GM21825 (cell line): Measurements from ENCODE around the gene OXSM.

Source experiments
- ATAC-seq: cut with Tn5 transposase; IDR thresholded peaks from one replicate; pipeline ENCODE4 v1.9.1; 2021; ENCODE audit warnings: mild to moderate bottlenecking, moderate library complexity; ENCODE audit not compliant: unreplicated experiment

The OXSM gene

DNA sequence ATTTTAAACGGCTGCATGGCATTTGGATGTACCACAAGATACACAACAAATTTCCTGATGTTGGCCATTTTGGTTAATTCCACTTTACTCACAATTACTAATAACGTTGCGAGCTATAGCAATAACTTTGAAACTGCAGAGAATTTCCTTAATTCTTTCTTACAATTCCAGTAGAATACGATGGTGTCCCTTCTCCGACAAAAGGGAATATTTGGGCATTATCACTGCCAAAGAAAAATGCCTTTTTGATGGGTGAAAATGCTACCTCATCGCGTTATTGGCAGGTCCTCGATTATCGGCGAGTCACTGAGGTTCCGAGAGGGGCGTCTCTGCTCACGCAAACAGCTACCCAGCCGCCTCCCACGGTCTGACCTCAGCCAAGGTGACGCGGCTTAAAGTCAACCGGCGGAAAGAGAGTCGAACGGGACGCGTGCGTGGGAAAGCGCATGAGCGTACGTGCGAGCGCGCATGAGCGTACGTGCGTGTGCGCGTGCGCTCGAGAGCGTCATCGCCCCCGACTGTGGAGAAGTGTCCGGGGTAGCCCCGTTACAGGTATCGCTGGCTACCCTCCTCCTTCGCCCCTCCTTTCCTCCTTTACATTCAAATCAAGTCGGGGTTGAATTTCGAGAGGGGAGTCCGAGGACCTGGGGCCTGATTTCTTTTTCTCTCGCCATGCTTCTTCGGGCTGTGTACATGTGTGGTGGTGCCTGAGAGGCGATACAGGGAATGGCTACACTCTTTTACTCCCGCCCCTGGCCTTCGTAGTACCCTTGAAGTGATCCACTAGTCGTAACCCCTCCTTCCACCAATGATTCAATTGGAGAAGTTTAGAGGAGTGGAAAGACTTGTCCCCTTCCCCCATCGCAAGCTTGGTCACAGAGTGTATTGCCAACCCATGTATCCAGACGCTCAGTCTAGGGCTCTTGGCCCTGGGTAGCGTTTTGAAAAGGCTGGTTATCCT is at the start of gene OXSM:
TSS of gene OXSM (plus strand) at position 495 of the 961 bp plus-strand sequence. CDS start 931 bp downstream, outside the sequence.
- peak; percentile 94 for ATAC-seq

DNA sequence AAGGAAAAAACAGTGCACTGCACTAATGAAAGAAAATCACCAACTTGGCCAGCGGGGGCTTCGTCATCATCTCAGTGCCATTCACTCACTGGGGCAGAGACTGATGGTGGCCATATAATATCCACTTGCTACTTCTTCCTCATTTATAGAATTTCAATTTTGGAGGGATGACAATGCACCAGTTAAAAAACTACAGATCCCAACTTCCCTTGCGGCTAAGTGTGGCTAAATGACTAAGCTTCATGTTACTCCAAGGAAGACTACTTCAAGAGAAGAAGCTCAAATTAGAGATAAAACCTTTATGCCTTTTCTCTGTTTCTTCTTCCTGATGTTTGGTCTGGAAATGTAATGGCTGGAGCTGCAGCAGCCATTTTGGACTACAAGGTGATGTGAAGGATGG is 45.4 kb upstream of the OXSM start:
- no peak for ATAC-seq

- no peak for ATAC-seq
These were observed 42.9 kb upstream of the OXSM start for GRCh38 chr3:25747033-25747432.

GRCh38 chr3:25748189-25748588 is 41.7 kb upstream of the OXSM start:
- no peak for ATAC-seq

GRCh38 chr3:25749031-25749581 is 40.8 kb upstream of the OXSM start:
- ATAC-seq = no peak

DNA sequence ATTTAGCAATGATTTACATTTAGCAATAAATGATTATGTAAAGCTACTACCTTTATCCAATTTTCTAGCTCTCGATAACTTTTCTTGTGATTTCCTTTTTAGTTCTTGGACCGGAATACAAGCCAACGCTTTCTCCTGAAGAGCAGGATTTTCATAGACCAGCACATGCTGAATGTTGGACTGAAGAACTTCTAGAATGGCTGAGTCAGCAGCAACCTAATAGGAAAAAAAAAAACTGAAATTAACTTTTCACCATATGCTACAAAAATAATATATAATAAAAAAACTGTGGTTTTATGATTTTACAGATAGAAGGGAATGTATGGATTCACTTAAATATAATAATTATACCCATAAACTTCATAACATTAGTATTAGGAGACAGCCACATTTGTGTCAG is 38.8 kb upstream of the OXSM start:
- ATAC-seq = no peak

DNA sequence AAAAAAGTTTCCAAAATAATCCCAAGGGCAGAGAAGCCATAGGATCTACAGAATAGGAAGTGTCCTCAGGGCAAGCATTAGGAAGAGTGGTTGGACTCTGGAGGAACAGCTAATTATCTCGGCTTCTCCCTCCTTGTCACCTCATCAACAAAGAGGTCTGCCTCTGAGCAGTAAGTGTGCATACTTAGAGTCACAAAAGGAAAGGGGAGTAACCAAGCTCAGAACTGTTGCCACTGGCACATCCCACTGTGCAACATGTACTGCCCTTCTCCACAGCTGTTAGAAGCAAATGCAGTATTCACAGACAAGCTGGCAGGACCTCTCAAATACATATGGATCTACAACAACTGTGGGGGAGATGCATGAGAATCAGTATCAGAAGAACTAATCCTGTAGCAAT is 38.2 kb upstream of the OXSM start:
- ATAC-seq = no peak

DNA sequence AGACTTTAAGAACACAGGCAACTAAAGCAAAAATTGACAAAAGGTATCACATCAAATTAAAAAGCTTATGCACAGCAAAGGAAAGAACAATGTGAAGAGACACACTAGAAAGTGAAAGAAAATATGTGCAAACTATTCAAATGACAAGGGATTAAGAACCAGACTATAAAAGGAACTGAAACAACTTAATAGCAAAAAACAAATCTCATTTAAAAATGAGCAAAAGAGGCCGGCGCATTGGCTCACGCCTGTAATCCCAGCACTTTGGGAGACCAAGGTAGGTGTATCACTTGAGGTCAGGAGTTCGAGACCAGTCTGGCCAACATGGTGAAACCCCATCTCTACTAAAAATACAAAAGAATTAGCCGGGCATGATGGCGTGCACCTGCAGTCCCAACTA is 21.0 kb upstream of the OXSM start:
- peak; percentile 90 for ATAC-seq

DNA sequence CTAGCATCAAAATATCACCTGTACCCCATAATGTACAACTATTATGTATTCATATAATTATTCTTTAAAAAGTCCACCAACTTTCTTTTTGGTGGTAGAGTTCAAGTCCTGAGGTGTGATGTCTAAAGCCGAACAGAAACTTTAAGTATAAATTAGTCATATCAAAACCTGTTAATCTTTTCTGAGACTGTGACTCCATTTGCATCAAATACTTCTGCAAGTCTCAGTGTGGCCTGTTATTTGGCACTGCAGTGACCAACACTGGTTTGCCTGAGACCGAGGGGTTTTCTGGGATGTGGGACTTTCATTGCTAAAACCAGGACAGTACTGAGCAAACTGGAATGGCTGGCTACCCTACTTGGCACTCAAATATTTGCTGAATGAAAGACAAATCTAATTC is 14.0 kb upstream of the OXSM start:
- peak; percentile 59 for ATAC-seq

- no peak for ATAC-seq
These were observed 9.3 kb upstream of the OXSM start for GRCh38 chr3:25780618-25781017.

GRCh38 chr3:25781145-25781757 is 8.6 kb upstream of the OXSM start:
- ATAC-seq = no peak

GRCh38 chr3:25781758-25782594 is 7.9 kb upstream of the OXSM start:
- ATAC-seq = peak; percentile 51

DNA sequence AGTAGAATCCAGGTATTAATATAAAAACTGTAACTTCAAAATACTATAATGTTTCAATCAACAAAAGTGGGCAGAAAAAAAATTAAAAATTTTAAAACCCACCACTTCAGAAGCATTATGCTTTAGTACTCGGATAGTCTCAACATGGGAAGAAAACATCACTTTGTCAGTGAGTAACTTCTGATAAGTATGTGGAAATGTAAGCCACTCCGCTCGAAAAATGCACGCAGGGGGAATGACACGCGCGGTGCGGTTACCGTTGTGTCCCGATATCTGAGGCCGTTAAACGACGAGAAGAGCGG is 7.3 kb upstream of the OXSM start:
- no peak for ATAC-seq

DNA sequence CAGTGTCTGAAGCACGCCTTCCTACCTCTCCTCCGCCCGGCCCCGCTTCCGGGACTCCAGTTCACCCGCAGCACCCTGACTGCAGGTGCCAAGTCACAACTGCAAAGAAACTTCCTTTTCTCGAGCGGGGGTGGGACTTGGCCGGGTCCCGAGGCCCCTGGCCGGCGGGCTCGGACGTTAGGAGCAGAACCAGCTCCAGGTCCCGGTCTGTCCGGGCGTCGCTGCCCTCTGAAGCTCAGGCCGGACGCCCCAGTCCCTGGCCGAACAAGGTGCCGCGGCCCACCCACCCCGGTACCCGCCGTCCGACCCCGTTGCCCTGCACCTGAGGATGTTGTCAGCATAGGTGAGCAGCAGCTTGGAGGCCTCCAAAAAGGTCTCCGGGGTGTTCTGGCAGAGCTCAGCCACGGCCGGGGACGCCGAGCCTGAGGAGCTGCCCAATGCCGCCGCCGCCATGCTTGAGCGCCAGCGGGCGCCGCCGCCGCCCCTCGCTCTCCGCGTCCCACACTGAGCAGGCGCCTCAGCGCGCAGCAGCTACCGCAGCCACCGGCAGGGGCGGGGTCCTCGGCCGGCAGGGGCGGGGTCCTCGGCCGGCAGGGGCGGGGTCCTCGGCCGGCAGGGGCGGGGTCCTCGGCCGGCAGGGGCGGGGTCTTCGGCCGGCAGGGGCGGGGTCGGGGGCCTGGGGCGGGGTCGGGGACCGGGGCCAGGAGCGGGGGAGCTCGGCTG is 6.8 kb upstream of the OXSM start, which contains the start of gene NGLY1:
TSS of gene NGLY1 (minus strand) at position 506 of the 723 bp plus-strand sequence. CDS start at position 453, 53 bp downstream.
- peak; percentile 74 for ATAC-seq

DNA sequence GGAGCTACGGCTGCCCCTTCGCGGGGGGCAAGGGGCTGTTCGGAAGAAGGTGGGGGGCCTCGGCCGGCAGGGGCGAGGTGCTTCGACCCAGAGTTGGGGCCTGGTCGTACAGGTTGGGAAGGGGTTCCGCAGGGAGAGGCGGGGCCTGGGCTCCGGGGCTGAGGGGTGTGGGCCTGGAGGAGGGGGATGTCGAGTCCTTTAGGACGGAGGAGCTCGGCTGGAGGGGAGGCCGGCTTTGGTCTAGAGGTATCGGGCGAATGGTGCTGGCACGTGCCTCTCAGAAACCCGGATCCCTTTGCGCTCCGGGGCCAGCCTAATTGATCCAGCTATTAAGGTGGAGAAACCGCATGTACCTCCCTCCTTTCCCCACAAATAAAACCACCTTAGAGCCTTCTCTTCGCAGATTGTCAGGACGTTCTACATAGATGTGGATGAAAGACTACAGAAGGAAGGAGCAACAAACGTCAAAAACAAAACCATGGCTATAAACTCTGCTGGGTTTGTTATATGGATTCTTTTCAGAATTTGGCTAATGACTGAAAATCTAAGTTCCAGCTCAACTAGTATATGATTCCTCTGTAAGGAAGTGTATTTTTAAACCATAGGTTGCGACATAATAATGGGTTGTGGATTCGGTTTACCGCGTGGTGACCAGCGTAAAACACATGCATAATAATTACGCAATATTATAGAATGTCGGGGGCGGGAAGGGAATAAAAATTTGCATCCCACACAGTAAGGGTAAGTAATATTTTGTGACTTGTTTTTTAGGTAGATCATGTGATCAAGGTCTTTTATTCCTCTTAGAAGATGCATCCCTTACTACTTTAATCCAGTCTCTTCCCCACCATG is 6.0 kb upstream of the OXSM start:
- peak; percentile 22 for ATAC-seq

GRCh38 chr3:25784971-25785370 is 4.9 kb upstream of the OXSM start:
- no peak for ATAC-seq

DNA sequence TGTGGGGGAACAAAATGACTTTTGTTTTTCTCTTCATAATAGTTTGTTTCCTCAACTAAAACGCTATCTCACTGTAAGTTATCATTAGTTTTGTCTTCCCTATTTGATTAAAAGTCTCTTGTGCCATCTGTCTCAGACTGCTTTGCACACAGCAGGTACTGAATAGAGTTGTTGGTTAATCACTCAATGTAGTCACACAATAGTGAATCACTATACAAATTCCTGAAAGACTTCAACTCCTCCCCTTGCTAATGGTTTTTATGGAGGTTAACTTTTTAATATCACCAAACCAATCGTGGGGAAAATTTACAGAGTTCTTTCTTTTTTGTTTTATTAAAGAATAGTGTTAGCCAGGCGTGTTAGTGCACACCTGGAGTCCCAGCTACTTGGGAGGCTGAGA is 4.1 kb upstream of the OXSM start:
- ATAC-seq = no peak

DNA sequence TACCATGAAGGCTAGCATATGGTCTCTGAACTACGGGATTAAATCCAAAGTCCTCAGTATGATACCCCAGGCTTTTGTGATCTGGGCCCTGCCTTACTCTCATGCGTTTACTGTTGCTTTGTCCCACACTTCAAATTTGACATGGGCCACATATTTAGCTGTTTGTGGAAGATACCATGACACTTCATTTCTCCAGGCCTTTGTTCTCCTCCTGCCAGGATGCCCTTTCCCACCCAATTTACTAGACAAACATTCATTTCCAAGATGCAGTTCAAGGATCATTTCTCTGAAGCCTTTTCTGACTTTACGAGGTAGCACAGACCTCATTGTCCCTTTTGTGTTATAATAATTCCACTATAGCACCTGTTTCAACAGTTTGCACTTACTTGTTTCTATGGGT is 2.2 kb upstream of the OXSM start:
- no peak for ATAC-seq

DNA sequence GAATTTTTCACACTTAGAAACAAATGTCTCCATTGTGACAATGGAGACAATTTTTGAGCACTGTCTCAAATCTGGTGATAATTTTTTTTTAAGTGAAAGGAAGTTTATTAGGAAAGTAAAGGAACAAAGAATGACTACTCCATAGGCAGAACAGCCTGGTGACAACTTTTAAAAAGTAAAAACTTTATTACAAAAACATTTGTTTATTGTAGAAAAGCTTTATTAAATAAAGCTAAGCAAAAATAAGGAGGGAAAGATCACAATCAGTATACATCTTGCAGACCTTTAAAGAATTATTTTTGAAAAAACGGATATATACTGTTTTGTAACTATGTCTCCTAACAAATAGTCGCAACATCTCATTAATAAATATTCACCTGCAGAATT is 688 bp upstream of the OXSM start:
- ATAC-seq = no peak

GRCh38 chr3:25801786-25802185 is 11.9 kb downstream of the OXSM start:
- no peak for ATAC-seq
